ENCODE results near the gene NF2. TPM values are rescaled to one million over a fixed set of nuclear protein-coding genes. Genes with fewer than 3 reads are reported as not detected.

Gene NF2
- total and polyA plus RNA-seq, 2 of the 8 experiments (the other 6 are each of a cell fraction or from before 2014, with no cell fraction given): 17.6 to 53.6 TPM

GRCh38 chr22:29722587-29722986, 119.2 kb downstream of the NF2 start:
- no peak overlapping the region for H2AK5ac ChIP-seq (ENCODE audit: low read depth, low read length)
- ChIA-PET CTCF (ENCODE audit: partially characterized antibody) (interaction anchor here (0.6 to 2.4 kb wide), 9 partner anchors 10 to 97 kb away, joined by 3 to 12 read pairs (median 4); no protein-coding TSS in a partner anchor), POLR2A (ENCODE audit: partially characterized antibody) (no interaction called here)
- no peak overlapping the region for H3K4ac ChIP-seq (replicated peaks; ENCODE audit: insufficient read length, low read depth, low read length)
- peaks cover 21 to 45% (median 35%) of the 10 kb centered on the region in 4 experiments for H3K27me3 ChIP-seq (replicated peaks in 1 of 4; ENCODE audit: control insufficient read depth in 3 of 4, extremely low read depth in 1 of 4, insufficient read depth in 3 of 4, low read length in 3 of 4)
- no peak overlapping the region for H4K5ac ChIP-seq (ENCODE audit: insufficient read length, low read depth, low read length)
- no peak overlapping the region for H3K9ac ChIP-seq (replicated peaks in 1 of 4; ENCODE audit: extremely low read depth in 1 of 4, low read depth in 3 of 4, low read length in 3 of 4)
- H2BK15ac ChIP-seq (ENCODE audit: low read length): no peak overlapping the region
- no peak overlapping the region for H3K4me3 ChIP-seq (ENCODE audit: extremely low read depth in 1 of 4, insufficient read depth in 2 of 4, low read depth in 3 of 4, low read length in 4 of 4)
- no peak overlapping the region for H4K91ac ChIP-seq (replicated peaks; ENCODE audit: insufficient read length, low read length)
- H3K79me2 ChIP-seq (ENCODE audit: control insufficient read depth in 1 of 2, insufficient read depth in 2 of 2, low read length in 2 of 2): no peaks in the 10 kb centered on the region
- no peak overlapping the region for H3K56ac ChIP-seq (replicated peaks; ENCODE audit: insufficient read length, low read depth, low read length)
- no peak overlapping the region for H3K23ac ChIP-seq (ENCODE audit: insufficient read length)
- peak overlapping the region; percentile 19 for H3K18ac ChIP-seq (ENCODE audit: extremely low read depth, low read length)
- H2BK120ac ChIP-seq (replicated peaks; ENCODE audit: low read depth, low read length): no peak overlapping the region
- no peaks in the 10 kb centered on the region for H3K9me3 ChIP-seq (ENCODE audit: insufficient read depth in 2 of 2, low read depth in 1 of 2, low read length in 1 of 2)
- DNase-seq (ENCODE audit: low read depth in 1 of 2, low spot score in 2 of 2) (no peak), FAIRE-seq (no peak)
- H4K20me1 ChIP-seq (replicated peaks in 1 of 2; ENCODE audit: control insufficient read depth in 1 of 2, insufficient read depth in 2 of 2, low read length in 2 of 2): peaks cover 1 to 3% of the 10 kb centered on the region in 2 experiments
- H3K14ac ChIP-seq (ENCODE audit: insufficient read length): no peak overlapping the region
- no peak overlapping the region for H4K8ac ChIP-seq (ENCODE audit: extremely low read depth, insufficient read depth, low read length)
- peaks cover 5% of the 10 kb centered on the region; the same call in 1 of the 2 replicates for H3K23me2 ChIP-seq (ENCODE audit: low read depth, low read length)
- H3K79me1 ChIP-seq (ENCODE audit: low read depth, low read length): no peaks in the 10 kb centered on the region
- H3K4me1 ChIP-seq (replicated peaks in 1 of 4; ENCODE audit: control insufficient read depth in 3 of 4, insufficient read depth in 4 of 4, low read length in 3 of 4): peaks cover 0 to 20% (median 7%) of the 10 kb centered on the region in 4 experiments; a peak in 6 of 7 replicates
- 96% methylated on average over 16 of the region's 16 CpGs; no CpG with 5 or more reads in 1 of the 2 experiments for WGBS, 2 experiments (ENCODE audit: extremely low coverage in 1 of 2, insufficient coverage in 1 of 2, insufficient read length in 1 of 2, insufficient replicate concordance in 2 of 2, low coverage in 1 of 2, low lambda C conversion rate in 2 of 2, missing lambda C conversion rate in 1 of 2)
- H2BK12ac ChIP-seq (ENCODE audit: low read depth, low read length): no peak overlapping the region
- H2BK5ac ChIP-seq (ENCODE audit: low read depth, low read length): no peak overlapping the region
- no peak overlapping the region for H2BK20ac ChIP-seq (ENCODE audit: low read length)
- no peak overlapping the region for H3K4me2 ChIP-seq (ENCODE audit: insufficient read depth in 1 of 2, low read depth in 2 of 2, low read length in 2 of 2)
- H3K36me3 ChIP-seq (ENCODE audit: control insufficient read depth in 2 of 4, insufficient read depth in 4 of 4, low read length in 3 of 4): no peaks in the 10 kb centered on the region
- H2AFZ ChIP-seq (ENCODE audit: low read length): no peak overlapping the region
- no peak overlapping the region for H3K27ac ChIP-seq (ENCODE audit: low read depth, low read length)
